HCT116 (cell line): ENCODE results near the gene SLC22A23.

Experiments
- EZH2 ChIP-seq: fragments of 200-600 bp; sonication (generic); IDR thresholded peaks from 2 replicates; pipeline ENCODE4 v1.6.1; 2017; ENCODE audit warnings: antibody characterized with exemption, mixed run types
- POLR2A ChIP-seq: IDR thresholded peaks from 2 replicates; pipeline ENCODE4 v1.7.0; 2011; ENCODE audit warnings: borderline replicate concordance; ENCODE audit not compliant: insufficient read depth, insufficient read length; ENCODE audit errors: extremely low read depth
- REST ChIP-seq: IDR thresholded peaks from 2 replicates; pipeline ENCODE4 v1.6.1; 2012; ENCODE audit warnings: low read depth
- YY1 ChIP-seq: IDR thresholded peaks from 2 replicates; pipeline ENCODE4 v1.6.1; 2011; ENCODE audit warnings: low read length, low read depth, moderate library complexity, mild to moderate bottlenecking; ENCODE audit not compliant: insufficient replicate concordance; ENCODE audit errors: extremely low read depth
- TF ChIP-seq, protein P1 (sequence below), 3 experiments: fragments of 200-600 bp in 1 of 3; sonication (generic) in 1 of 3; IDR thresholded peaks in 2 of 3; conservative IDR thresholded peaks in 1 of 3; 2 replicates each; pipeline ENCODE4 v1.5.1; 2012 to 2017; ENCODE audit warnings: low read depth in 2 of 3, low read length in 2 of 3, antibody characterized with exemption in 1 of 3, borderline replicate concordance in 1 of 3, control low read depth in 1 of 3, mild to moderate bottlenecking in 1 of 3, mixed read lengths in 1 of 3, mixed run types in 1 of 3, moderate library complexity in 1 of 3; ENCODE audit not compliant: insufficient read depth in 1 of 3

DNA sequence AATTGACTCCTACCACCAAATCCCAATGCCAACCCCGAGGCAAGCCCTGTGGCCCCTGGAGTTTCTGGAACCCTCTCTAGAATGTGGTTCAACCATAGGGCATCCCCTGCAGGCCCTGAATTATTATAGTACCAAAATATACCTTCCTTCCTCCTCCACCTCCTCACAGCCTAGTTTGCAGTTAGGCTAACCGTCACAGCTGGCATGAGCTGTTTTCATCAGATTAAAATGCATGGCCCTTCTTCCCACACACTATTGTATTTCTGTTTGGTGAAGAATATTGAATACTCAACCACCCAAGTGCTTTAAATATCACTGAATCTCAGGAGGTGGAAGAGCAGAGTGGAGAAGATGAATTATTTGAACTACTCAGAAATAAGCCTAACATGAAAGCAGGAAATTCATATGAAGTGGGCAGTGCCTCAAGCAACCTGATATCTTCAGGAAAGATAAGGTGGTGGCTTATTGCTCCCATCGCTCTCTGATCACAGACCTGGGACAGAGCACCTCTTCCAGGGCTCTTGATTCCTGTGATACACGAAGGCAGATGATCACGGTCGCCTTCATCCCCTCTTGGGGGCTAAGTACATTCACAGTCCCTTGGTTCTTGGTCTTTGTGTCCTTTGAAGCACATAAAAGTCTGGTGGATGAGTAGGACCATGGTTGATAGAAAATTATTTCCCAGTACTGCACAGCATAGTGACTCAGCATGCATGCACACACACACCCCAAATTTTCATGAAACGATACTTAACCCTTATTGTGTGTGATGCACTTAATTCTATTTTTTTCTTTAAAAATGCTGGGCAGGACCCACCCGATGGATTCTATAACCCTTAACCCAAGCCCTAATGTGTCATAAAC, 107.2 kb downstream of the SLC22A23 start:
- TF ChIP-seq, protein P1, sequence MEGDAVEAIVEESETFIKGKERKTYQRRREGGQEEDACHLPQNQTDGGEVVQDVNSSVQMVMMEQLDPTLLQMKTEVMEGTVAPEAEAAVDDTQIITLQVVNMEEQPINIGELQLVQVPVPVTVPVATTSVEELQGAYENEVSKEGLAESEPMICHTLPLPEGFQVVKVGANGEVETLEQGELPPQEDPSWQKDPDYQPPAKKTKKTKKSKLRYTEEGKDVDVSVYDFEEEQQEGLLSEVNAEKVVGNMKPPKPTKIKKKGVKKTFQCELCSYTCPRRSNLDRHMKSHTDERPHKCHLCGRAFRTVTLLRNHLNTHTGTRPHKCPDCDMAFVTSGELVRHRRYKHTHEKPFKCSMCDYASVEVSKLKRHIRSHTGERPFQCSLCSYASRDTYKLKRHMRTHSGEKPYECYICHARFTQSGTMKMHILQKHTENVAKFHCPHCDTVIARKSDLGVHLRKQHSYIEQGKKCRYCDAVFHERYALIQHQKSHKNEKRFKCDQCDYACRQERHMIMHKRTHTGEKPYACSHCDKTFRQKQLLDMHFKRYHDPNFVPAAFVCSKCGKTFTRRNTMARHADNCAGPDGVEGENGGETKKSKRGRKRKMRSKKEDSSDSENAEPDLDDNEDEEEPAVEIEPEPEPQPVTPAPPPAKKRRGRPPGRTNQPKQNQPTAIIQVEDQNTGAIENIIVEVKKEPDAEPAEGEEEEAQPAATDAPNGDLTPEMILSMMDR (IDR thresholded peaks at IDR 0.05 in 2 of 3, conservative IDR thresholded peaks at IDR 0.05 in 1 of 3; ENCODE audit: borderline replicate concordance in 1 of 3, insufficient read depth in 1 of 3, low read depth in 2 of 3, low read length in 2 of 3): no peak
- no peak for TF ChIP-seq REST
- TF ChIP-seq POLR2A: no peak
- TF ChIP-seq YY1: no peak
- TF ChIP-seq EZH2: no peak
